ENCODE measurements around the gene LRP1B. TPM values are rescaled to one million over a fixed set of nuclear protein-coding genes. Genes with fewer than 3 reads are reported as not detected.

LRP1B gene
- total and polyA plus RNA-seq, 7 experiments from 2014 or later: 0.10 TPM; not detected in 6

- CTCF ChIA-PET: no interaction called here
- H3K27ac Mint-ChIP-seq: no peak overlapping the region
- no peaks in the 10 kb centered on the region for H3K9me3 ChIP-seq (ENCODE audit: control insufficient read depth in 2 of 3, low read length in 3 of 3)
- intact Hi-C loops (cut with micrococcal nuclease): no loop called here
- H3K4me1 Mint-ChIP-seq: no peaks in the 10 kb centered on the region
- H3K27me3 Mint-ChIP-seq: no peaks in the 10 kb centered on the region
- no peak overlapping the region for H3K27ac ChIP-seq (ENCODE audit: low read depth, low read length)
- H3K4me3 Mint-ChIP-seq: no peak overlapping the region
- no peaks in the 10 kb centered on the region for H3K36me3 ChIP-seq (ENCODE audit: control insufficient read depth in 2 of 3, insufficient read depth in 3 of 3, low read length in 3 of 3)
- H3K36me3 Mint-ChIP-seq: no peaks in the 10 kb centered on the region
- no peaks in the 10 kb centered on the region for H3K4me1 ChIP-seq (ENCODE audit: control insufficient read depth in 2 of 2, insufficient read depth in 2 of 2, low read length in 2 of 2)
- H3K27me3 ChIP-seq (ENCODE audit: control insufficient read depth in 2 of 2, insufficient read depth in 2 of 2, low read length in 2 of 2): no peaks in the 10 kb centered on the region
- DNase-seq (no peak), ATAC-seq (no peak)
- H3K9me3 Mint-ChIP-seq: peaks cover 0 to 13% (median 5%) of the 10 kb centered on the region in 11 donors
- no peak overlapping the region for H3K4me3 ChIP-seq (ENCODE audit: low read length)
- POLR2A ChIA-PET: no interaction called here
Observed at GRCh38 chr2:141778315-141778835, 352.4 kb downstream of the LRP1B start.

GRCh38 chr2:141770530-141770929, 360.3 kb downstream of the LRP1B start:
- Histone ChIP-seq H3K4me3 (ENCODE audit: low read length) (no peak overlapping the region), H3K36me3 (ENCODE audit: control insufficient read depth in 2 of 3, insufficient read depth in 3 of 3, low read length in 3 of 3) (no peaks in the 10 kb centered on the region), H3K27me3 (ENCODE audit: control insufficient read depth in 2 of 2, insufficient read depth in 2 of 2, low read length in 2 of 2) (no peaks in the 10 kb centered on the region), H3K27ac (ENCODE audit: low read depth, low read length) (no peak overlapping the region), H3K4me1 (ENCODE audit: control insufficient read depth in 2 of 2, insufficient read depth in 2 of 2, low read length in 2 of 2) (no peaks in the 10 kb centered on the region), H3K9me3 (ENCODE audit: control insufficient read depth in 2 of 3, low read length in 3 of 3) (no peaks in the 10 kb centered on the region)
- Mint-ChIP-seq H3K4me1 (no peaks in the 10 kb centered on the region), H3K9me3 (peaks cover 0 to 13% (median 5%) of the 10 kb centered on the region in 11 donors), H3K4me3 (no peak overlapping the region), H3K27me3 (no peaks in the 10 kb centered on the region), H3K36me3 (no peaks in the 10 kb centered on the region), H3K27ac (no peak overlapping the region)
- POLR2A ChIA-PET: no interaction called here
- ATAC-seq (no peak), DNase-seq (no peak)
- CTCF ChIA-PET: no interaction called here
- intact Hi-C loops (cut with micrococcal nuclease): no loop called here

- POLR2A ChIA-PET: no interaction called here
Observed at GRCh38 chr2:141767691-141768090, 363.1 kb downstream of the LRP1B start.

GRCh38 chr2:141767051-141767450, 363.8 kb downstream of the LRP1B start:
- intact Hi-C loops (cut with micrococcal nuclease): no loop called here
- no peaks in the 10 kb centered on the region for H3K36me3 Mint-ChIP-seq
- CTCF ChIA-PET: no interaction called here
- H3K4me3 Mint-ChIP-seq: no peak overlapping the region
- DNase-seq: no peak
- no peak overlapping the region for H3K27ac Mint-ChIP-seq
- no peaks in the 10 kb centered on the region for H3K9me3 ChIP-seq (ENCODE audit: control insufficient read depth in 2 of 3, low read length in 3 of 3)
- no peaks in the 10 kb centered on the region for H3K4me1 ChIP-seq (ENCODE audit: control insufficient read depth in 2 of 2, insufficient read depth in 2 of 2, low read length in 2 of 2)
- no peaks in the 10 kb centered on the region for H3K27me3 Mint-ChIP-seq
- H3K27me3 ChIP-seq (ENCODE audit: control insufficient read depth in 2 of 2, insufficient read depth in 2 of 2, low read length in 2 of 2): no peaks in the 10 kb centered on the region
- H3K4me3 ChIP-seq (ENCODE audit: low read length): no peak overlapping the region
- ATAC-seq: no peak
- POLR2A ChIA-PET: no interaction called here
- no peaks in the 10 kb centered on the region for H3K4me1 Mint-ChIP-seq
- H3K36me3 ChIP-seq (ENCODE audit: control insufficient read depth in 2 of 3, insufficient read depth in 3 of 3, low read length in 3 of 3): no peaks in the 10 kb centered on the region
- peaks cover 0 to 8% (median 2%) of the 10 kb centered on the region in 11 donors for H3K9me3 Mint-ChIP-seq
- no peak overlapping the region for H3K27ac ChIP-seq (ENCODE audit: low read depth, low read length)

More at GRCh38 chr2:141767691-141768090, 363.1 kb downstream of the LRP1B start:
- CTCF ChIA-PET: no interaction called here
- DNase-seq (no peak), ATAC-seq (no peak)
- Mint-ChIP-seq H3K27ac (no peak overlapping the region), H3K4me1 (no peaks in the 10 kb centered on the region), H3K27me3 (no peaks in the 10 kb centered on the region), H3K36me3 (no peaks in the 10 kb centered on the region), H3K9me3 (peaks cover 0 to 8% (median 2%) of the 10 kb centered on the region in 11 donors), H3K4me3 (no peak overlapping the region)
- Histone ChIP-seq H3K27me3 (ENCODE audit: control insufficient read depth in 2 of 2, insufficient read depth in 2 of 2, low read length in 2 of 2) (no peaks in the 10 kb centered on the region), H3K4me1 (ENCODE audit: control insufficient read depth in 2 of 2, insufficient read depth in 2 of 2, low read length in 2 of 2) (no peaks in the 10 kb centered on the region), H3K27ac (ENCODE audit: low read depth, low read length) (no peak overlapping the region), H3K9me3 (ENCODE audit: control insufficient read depth in 2 of 3, low read length in 3 of 3) (no peaks in the 10 kb centered on the region), H3K4me3 (ENCODE audit: low read length) (no peak overlapping the region), H3K36me3 (ENCODE audit: control insufficient read depth in 2 of 3, insufficient read depth in 3 of 3, low read length in 3 of 3) (no peaks in the 10 kb centered on the region)
- intact Hi-C loops (cut with micrococcal nuclease): no loop called here

- H3K4me1 ChIP-seq (ENCODE audit: control insufficient read depth in 2 of 2, insufficient read depth in 2 of 2, low read length in 2 of 2): no peaks in the 10 kb centered on the region
- POLR2A ChIA-PET: no interaction called here
- H3K27me3 ChIP-seq (ENCODE audit: control insufficient read depth in 2 of 2, insufficient read depth in 2 of 2, low read length in 2 of 2): no peaks in the 10 kb centered on the region
- no peaks in the 10 kb centered on the region for H3K4me1 Mint-ChIP-seq
- H3K36me3 ChIP-seq (ENCODE audit: control insufficient read depth in 2 of 3, insufficient read depth in 3 of 3, low read length in 3 of 3): no peaks in the 10 kb centered on the region
- CTCF ChIA-PET: no interaction called here
- intact Hi-C loops (cut with micrococcal nuclease): no loop called here
- H3K27ac Mint-ChIP-seq: no peak overlapping the region
- no peaks in the 10 kb centered on the region for H3K9me3 ChIP-seq (ENCODE audit: control insufficient read depth in 2 of 3, low read length in 3 of 3)
- no peaks in the 10 kb centered on the region for H3K27me3 Mint-ChIP-seq
- H3K27ac ChIP-seq (ENCODE audit: low read depth, low read length): no peak overlapping the region
- peaks cover 0 to 8% (median 4%) of the 10 kb centered on the region in 11 donors for H3K9me3 Mint-ChIP-seq
- no peak overlapping the region for H3K4me3 Mint-ChIP-seq
- DNase-seq (no peak), ATAC-seq (no peak)
- H3K4me3 ChIP-seq (ENCODE audit: low read length): no peak overlapping the region
- no peaks in the 10 kb centered on the region for H3K36me3 Mint-ChIP-seq
Observed at GRCh38 chr2:141766225-141766624, 364.6 kb downstream of the LRP1B start.

- no peaks in the 10 kb centered on the region for H3K4me1 Mint-ChIP-seq
- no peak for ATAC-seq
- Histone ChIP-seq H3K4me1 (ENCODE audit: control insufficient read depth in 2 of 2, insufficient read depth in 2 of 2, low read length in 2 of 2) (no peaks in the 10 kb centered on the region), H3K9me3 (ENCODE audit: control insufficient read depth in 2 of 3, low read length in 3 of 3) (no peaks in the 10 kb centered on the region), H3K36me3 (ENCODE audit: control insufficient read depth in 2 of 3, insufficient read depth in 3 of 3, low read length in 3 of 3) (no peaks in the 10 kb centered on the region), H3K27me3 (ENCODE audit: control insufficient read depth in 2 of 2, insufficient read depth in 2 of 2, low read length in 2 of 2) (no peaks in the 10 kb centered on the region), H3K27ac (ENCODE audit: low read depth, low read length) (no peak overlapping the region), H3K4me3 (ENCODE audit: low read length) (no peak overlapping the region)
- ChIA-PET CTCF (no interaction called here), POLR2A (no interaction called here)
- no peak for DNase-seq
- intact Hi-C loops (cut with micrococcal nuclease): no loop called here
- H3K36me3 Mint-ChIP-seq: no peaks in the 10 kb centered on the region
- no peaks in the 10 kb centered on the region for H3K27me3 Mint-ChIP-seq
- no peak overlapping the region for H3K4me3 Mint-ChIP-seq
- H3K27ac Mint-ChIP-seq: no peak overlapping the region
- H3K9me3 Mint-ChIP-seq: peaks cover 0 to 8% (median 0%) of the 10 kb centered on the region in 11 donors
Observed at GRCh38 chr2:141748616-141749015, 382.2 kb downstream of the LRP1B start.

GRCh38 chr2:141741652-141742051, 389.2 kb downstream of the LRP1B start:
- no peak overlapping the region for H3K27ac Mint-ChIP-seq
- Histone ChIP-seq H3K27ac (ENCODE audit: low read depth, low read length) (no peak overlapping the region), H3K36me3 (ENCODE audit: control insufficient read depth in 2 of 3, insufficient read depth in 3 of 3, low read length in 3 of 3) (no peaks in the 10 kb centered on the region), H3K4me3 (ENCODE audit: low read length) (no peak overlapping the region), H3K4me1 (ENCODE audit: control insufficient read depth in 2 of 2, insufficient read depth in 2 of 2, low read length in 2 of 2) (no peaks in the 10 kb centered on the region), H3K27me3 (ENCODE audit: control insufficient read depth in 2 of 2, insufficient read depth in 2 of 2, low read length in 2 of 2) (no peaks in the 10 kb centered on the region), H3K9me3 (ENCODE audit: control insufficient read depth in 2 of 3, low read length in 3 of 3) (no peaks in the 10 kb centered on the region)
- intact Hi-C loops (cut with micrococcal nuclease): no loop called here
- no peaks in the 10 kb centered on the region for H3K27me3 Mint-ChIP-seq
- no peak overlapping the region for H3K4me3 Mint-ChIP-seq
- H3K4me1 Mint-ChIP-seq: no peaks in the 10 kb centered on the region
- H3K9me3 Mint-ChIP-seq: peaks cover 0 to 10% (median 3%) of the 10 kb centered on the region in 11 donors
- ChIA-PET CTCF (no interaction called here), POLR2A (no interaction called here)
- no peak for ATAC-seq
- H3K36me3 Mint-ChIP-seq: no peaks in the 10 kb centered on the region
- DNase-seq: no peak

Measured in naive thymus-derived CD4-positive, alpha-beta T cell (primary cell).